Loucy (cell line): ENCODE results near the gene CTU2.

Experiments
- CTCF ChIP-seq: fragments of 200-600 bp; sonication (generic); conservative IDR thresholded peaks from 2 replicates; pipeline ENCODE4 v1.5.1; 2014; ENCODE audit warnings: mild to moderate bottlenecking, antibody characterized with exemption, low read length
- EZH2phosphoT487 ChIP-seq: fragments of 200-600 bp; IDR thresholded peaks from 2 replicates; pipeline ENCODE4 v1.6.1; 2018; ENCODE audit warnings: antibody characterized with exemption, mild to moderate bottlenecking, moderate library complexity, borderline replicate concordance

GRCh38 chr16:88684569-88685155 is 21.6 kb upstream of the CTU2 start:
- TF ChIP-seq CTCF: no peak
- TF ChIP-seq EZH2phosphoT487: no peak
